Glomerular endothelial cell (primary cell): ENCODE results near the gene DKC1. TPM values are rescaled to one million over a fixed set of nuclear protein-coding genes. Genes with fewer than 3 reads are reported as not detected.

Experiments
- DNase-seq: peaks from one replicate; pipeline ENCODE4 v3.0.0-alpha.2; 2011; ENCODE audit warnings: low read depth, low spot score; ENCODE audit errors: extremely low read depth
- total RNA-seq: library from RNA; depleted of rRNA; stranded (reverse); fragments of >200 nt; gene quantifications from 2 replicates; pipeline ENCODE4 v1.2.3, GENCODE V29; 2015

DKC1 gene
- total RNA-seq, 1 donor from 2014 or later, result 38.0 TPM

DNA sequence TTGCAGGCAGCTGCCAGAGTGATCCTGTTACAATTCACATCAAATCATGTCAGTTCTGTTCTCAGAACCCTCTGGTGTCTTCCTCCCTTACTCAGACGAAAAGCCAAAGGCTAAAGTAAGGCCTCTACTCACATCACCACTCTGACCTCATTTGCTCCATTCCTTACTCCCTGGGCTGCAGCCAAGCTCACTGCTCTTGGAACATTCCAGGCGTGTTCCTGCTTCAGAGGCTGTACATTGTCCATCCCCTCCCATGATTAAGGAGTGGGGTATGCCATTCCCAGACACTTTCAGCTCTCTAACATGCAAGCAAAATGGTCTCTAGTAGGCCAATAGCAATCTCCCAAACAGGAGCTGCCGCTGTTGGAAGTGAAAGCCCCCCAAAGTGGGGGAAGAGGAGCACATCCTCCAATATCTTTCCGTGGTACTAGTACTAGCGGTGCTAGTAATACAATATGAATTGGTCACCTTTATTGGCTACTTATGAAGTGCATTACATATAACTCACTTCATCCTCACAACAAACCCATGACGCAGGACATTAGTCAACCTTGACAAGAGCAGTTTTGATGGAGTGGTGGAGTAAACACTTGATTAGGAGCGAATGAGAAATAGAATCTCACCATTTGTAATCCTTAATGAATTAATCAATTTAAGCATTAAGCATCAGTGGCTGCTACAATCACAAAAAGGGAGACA, 26.8 kb upstream of the DKC1 start:
- no peak for DNase-seq

DNA sequence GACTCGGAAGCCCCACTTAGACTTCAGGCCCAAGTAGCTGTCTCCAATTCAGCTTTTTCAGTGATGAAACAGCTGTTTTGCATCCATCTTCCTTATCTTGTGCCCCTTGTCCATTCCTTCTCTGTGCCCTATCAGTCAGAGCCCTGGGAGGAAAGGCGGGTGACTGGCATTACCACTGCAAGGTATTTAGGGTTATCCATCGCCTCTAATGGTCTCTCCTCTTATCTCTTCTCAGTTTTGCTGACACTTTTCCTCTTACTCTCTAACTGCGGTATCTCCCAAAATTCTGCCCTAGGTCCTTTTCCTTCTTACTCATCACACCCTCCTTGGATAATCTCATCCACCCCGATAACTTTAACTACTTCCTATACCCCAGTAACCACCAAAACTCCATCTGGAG, 25.5 kb upstream of the DKC1 start:
- DNase-seq, result no peak

DNA sequence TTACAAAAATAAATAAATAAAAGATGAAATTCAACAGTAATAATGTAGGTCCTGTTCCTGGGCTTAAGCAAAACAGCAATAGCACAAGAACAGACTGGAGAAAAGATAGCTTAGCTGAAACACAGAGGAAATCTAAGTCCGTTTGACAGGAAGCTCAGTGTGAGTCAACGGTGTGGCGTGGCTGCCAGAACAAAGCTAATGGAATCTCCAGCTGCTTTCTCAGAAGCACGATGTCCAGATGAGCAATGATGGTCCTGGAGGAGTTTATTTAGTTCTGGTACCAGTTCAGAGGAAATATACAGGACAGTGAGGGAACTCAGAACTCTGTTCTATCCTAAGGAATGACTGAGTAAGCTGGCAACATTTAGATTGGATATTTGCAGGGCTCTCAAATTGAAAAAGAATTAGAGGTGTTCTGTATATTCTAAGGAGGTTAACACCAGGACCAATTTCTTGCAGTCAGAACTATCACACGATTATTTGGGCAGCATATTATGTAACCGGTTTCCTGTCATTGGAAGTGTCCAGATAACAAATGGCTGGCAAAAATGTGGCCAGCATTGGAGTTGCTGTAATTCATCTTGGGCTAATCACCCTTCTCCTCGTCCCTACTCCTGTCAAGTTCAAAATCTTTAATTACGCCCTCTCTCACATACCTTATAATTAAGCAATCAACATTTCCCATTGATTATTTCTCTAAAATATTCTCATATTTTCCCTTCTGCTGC, 24.5 kb upstream of the DKC1 start:
- no peak for DNase-seq

DNA sequence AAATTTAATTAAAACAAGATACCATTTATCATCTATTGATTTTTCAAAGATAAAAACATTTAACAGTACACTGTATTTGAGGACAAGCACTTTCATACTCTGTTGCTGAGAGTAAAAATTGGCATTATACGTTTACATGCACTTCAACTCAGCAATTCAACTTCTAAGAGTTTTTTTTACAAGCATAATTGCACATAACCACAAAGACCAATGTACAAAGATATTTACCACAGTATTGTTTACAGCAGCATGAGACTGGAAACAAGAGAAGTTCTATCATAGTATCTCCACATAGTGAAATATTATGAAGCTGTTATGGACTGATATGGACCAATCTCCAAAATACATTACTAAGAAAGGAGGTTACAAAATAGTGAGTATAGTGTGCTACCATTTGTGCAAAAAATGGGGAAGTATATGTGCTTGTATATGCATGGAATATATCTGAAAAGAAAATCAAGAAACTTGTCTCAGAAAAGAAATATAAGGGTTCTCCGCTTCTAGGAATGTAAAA, 22.7 kb upstream of the DKC1 start:
- no peak for DNase-seq

DNA sequence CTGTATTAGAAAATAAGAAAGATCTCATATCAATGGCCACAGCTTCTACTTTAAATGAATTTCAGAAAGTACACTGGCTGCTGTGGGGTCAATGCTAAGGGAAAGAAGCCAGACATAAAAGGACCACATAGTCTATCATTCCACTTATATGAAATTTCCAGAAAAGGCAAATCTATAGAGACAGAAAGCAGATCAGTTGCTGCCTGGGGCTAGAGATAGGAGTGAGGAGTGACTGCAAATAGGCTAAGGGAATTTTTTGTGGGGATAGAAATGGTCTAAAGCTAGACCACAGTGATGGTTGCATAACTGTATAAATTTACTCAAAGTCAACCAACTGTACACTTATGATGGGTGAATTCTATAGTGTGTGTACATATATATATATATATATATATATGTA, 20.1 kb upstream of the DKC1 start:
- no peak for DNase-seq

DNA sequence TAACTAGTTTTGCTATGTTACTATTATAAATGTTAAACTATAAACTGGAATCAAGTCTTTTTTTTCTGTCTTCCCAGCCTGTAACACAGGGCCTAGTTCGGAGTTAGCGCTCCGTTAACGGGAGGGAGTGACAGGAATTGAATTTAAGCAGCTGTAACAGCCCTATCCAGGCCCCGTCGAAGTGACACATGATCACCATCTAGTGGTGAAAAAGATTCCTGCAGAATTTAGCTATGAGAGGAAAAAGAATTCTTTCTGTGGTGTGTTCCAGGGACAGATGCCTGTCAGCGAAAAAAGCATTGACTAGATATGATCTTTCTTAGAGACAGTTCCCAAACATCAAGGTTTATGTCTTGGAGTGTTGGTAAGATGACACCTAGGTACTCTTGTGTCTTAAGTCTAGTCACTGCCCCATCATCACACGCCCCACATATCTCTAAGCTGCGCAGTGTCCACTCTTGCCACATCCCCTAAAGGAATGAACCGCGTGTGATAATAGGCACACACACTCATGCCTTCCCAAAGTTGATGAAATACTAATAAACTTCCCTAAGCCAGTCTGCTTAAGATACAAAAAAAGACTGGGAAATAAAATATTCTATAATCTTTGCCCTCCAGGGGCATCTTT, 13.8 kb upstream of the DKC1 start:
- DNase-seq, result no peak

DNA sequence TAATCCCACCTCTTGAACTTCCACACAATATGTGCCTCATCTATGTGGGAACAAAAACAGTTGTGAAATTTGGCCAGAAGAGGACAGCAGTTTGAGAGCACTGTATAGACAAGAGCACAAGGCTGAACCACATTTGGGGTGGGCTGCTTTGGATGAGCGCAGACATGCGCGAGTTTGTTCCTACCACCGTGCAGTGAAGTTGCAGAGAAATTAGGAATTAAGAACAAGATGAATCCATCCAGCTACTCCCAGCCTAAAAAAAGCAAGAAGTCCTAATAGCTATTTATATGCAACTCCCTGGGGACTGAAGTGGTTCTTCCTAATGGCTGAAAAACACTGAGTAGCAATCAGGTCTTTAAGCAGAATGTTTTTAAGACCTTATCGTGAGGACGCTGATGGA, 12.8 kb upstream of the DKC1 start:
- DNase-seq, result no peak

DNA sequence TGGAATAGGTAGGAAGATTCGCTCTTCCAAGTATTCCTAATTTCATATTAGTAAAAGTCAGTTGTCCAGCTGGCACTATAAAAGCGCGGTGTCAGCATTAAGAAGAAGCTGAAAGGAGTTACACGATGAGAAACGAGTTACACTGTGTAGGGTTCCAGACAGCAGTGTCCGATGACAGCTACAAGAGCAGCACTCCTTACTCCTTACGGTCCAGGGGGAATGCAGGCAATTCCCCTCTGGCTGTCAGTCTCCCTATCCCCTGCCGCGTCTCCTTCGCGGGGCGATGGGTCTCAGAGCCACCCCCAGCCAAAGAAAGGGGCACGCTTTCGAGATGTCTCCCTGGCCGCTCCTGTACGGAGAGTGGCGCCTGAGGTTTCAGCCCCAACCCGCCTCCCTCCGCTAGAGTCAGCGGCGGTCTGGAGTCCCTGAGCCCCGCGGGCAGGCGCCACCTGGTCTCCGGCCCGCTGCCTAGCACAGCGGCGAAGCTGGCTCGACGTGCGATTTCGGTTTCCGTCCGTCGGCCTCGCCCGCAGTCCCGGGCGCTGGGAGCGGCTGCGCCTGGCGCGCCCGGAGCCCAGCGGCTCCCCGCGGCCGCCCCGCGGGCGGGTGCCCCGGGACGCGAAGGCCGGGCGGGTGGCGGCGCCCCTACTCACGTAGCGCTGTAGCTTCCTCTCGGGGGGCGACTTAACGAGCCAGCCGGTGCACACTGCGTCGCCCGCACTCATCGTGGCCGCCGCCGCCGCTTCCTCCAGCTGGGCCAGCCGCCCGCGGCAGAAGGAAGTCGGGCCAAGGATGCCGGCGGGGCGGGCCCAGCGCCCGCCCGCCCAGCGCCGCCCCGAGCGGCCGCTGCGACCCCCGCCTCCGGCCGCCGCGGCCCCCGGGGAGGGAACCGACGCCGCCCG, 12.1 kb upstream of the DKC1 start, which contains the start of gene GAB3:
TSS of gene GAB3 (minus strand) at position 777 of the 902 bp plus-strand sequence. CDS start at position 725, 52 bp downstream.
- no peak for DNase-seq

DNA sequence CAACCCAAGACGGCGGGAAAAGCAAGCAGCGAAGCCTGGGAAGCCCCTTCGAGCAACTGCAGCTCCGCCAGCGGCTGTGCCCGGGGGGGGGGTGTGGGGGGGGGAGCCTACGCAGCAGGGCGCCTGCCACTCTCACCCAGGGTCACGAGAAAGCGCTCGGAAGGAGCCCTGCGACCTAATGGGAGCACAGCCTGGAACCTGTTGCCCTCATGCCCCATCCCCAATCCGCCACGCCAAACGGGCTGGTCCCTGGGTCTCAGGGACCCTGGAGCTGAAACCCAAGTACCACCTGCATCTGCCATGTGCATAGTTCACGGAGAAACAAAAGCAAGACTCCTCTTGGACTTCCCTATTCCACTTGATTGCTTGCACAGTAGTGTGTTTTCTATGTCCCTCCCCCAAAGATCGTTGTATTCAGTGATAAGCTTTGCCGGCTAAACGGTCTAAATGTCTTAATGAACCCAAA, 11.4 kb upstream of the DKC1 start:
- no peak for DNase-seq

DNA sequence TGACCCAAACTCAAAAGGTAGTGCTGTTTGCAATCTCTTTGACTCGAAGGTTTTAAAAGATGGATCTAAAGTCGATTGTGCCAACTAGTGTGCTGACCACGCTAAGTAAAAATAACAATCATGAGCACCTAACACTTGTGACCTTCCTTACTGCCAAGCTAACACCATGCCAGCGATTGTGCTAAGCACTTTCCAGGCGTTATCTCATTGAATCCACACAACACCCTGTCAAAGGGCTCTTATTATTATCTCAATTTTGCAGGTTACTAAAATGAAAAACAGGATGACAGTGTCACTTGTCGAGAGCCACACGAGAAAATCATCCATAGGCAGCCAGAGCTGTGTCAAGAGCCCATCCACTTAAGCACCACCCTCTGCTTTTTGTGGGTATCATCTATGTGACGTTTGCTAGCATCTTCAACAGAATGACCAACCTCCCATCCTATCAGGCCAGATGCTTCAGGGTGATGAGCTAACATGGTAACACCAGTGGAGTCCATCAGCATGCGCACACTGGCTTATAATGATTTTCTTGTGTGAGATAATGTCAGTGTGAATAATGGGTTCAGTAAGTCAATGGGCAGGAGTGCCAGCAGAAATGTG, 10.9 kb upstream of the DKC1 start:
- no peak for DNase-seq

DNA sequence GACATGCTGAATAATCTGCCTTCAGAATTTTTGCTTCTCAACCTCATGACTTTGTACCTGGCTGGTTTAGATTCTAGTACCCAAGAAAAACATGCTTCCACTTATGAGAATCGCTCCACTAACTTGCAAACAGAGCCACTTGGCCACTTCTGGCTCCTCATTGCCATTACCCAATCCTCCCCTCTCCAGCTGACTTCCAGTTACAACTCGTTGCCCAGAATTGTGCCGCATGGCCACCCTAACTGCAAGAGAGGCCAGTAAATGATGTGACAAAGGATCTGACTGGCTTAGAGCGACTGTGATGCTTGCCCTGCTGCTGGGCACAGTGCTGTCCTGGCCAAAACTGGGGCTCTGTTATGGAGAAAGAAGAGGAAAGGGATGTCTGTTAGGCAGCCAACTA, 4.0 kb upstream of the DKC1 start:
- no peak for DNase-seq

DNA sequence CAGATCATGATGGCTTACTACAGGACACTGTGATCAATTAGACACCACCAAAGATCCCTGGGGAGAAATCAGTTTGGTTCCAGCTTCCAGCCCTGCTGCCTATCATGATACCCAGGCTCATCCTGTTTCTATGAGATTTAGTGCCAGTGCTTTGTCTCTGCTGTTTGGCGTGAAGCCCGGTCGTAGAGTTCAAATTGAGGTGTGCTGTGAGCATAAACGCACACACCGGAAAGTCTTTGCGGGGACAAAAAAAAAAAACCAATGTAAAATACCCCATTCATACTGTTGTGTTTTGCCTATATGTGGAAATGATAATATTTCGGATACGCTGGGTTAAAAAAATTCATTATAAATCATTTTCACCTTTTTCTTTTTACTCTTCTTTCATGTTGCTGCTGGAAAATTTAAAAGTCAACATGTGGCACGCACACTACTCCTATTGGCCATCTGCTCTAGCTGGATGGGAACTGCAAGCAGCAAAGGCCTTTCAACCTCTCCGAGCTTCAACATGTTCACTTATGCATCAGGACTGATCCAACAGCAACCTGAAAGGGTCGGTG, 607 bp upstream of the DKC1 start:
- DNase-seq, result no peak

DNA sequence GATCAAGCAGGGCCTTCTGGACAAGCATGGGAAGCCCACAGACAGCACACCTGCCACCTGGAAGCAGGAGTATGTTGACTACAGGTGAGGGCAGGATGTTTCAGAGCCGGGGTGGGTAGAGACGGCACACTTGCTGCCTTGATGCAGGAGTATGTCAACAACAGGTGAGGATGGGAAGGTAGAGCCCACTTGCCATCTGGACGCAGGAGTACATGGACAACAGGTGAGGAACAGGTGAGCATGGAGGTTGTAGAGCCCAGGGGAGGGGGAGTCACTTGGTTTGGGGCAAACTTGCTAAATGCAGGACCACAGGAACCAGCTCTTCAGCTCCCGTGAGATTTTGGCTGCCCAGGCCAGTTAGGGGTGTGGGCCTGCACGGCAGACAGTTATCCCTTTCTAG, 12.0 kb downstream of the DKC1 start:
- DNase-seq, result no peak

DNA sequence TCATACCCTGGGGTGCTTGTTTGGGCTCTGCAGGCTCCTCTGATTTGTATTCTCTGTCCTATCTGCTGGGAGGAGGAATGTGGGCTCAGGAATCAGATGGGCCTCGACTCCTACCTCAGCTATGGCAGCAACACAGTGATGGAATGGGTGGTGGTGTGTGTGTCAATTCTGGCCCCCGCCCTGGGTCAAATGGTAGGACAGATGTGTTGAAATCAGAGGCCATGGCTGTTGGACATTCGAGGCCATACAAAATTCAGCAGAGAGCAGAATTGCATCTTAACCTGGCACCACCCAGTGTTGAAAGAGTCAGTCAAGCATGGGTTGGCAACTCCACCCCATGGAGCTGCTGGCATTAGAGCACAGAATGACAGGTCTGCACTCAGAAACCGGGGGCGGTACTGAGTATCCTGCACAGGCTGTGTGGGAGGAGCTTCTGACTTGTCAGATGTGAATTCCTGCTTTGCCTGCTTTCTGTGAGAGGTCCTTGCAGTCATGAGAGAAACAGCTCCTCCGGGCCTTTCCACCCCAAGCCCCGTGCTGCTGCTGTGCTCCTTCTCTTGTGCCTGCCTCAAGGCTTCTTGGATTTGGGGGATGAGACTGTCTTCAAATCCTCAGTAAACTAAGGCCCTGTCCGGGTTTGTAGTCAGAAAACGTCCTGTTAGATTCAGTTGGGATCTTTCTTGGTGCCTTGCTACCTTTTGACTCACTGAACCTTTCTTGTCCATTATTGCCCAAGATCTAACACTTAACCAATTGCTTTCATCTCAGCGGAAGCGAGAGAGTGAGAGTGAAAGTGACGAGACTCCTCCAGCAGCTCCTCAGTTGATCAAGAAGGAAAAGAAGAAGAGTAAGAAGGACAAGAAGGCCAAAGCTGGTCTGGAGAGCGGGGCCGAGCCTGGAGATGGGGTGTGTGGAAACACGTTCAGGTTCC, 13.0 kb downstream of the DKC1 start:
- DNase-seq, result no peak

DNA sequence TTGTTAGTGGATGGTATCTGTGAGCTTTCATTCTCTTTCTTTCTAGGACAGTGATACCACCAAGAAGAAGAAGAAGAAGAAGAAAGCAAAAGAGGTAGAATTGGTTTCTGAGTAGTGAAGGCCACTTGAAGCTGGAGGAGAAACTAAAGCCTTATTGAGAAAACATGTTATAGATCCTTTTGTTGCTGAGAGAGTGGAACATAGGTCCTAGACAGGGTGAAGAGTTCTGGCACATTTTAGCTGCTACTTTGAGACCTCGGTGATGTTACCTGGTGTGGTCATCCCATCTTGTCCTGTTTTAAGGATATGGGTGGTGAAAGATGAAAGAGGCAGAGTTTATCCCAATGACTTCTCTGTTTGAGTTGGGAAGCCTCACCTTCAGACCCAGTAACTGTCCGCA, 14.1 kb downstream of the DKC1 start:
- DNase-seq, result no peak

DNA sequence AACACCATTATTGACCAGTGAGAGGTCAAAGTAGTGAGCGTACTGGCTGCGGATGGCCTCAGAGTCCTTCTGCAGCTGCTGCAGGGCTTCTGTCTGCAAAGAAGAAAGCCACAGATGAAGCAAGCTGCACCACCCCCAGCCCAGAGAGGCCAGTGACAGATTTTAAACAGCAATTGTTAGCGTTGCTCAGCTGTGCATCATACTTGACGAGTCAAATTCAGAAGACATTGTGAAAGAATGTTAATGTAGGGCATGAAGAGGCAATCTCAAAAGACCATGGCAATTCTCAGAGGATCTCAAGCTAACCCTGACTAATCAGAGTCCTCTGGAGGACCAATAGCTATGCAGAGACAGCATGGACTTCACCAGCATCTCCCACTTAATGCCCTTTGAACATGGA, 16.6 kb downstream of the DKC1 start:
- no peak for DNase-seq

DNA sequence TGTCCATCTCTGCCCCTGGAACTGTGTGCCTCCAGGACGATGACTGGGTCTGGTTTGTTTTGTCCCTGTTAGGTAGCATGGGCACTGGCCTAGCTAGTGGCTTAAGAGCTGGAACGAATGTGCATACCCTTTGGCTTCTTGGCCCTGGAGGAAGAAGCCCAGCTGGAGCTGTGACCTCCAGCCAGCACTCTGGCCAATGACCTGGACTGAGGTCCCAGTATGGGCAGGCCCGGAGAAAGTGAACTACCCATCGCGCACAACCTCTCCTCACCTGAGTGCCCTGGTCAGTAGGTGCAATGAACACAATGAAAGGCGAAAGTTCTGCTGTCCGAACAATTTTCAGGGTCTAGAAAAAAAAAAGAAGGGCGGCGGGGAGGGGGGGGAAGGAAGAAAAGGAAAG, 18.3 kb downstream of the DKC1 start:
- no peak for DNase-seq

DNA sequence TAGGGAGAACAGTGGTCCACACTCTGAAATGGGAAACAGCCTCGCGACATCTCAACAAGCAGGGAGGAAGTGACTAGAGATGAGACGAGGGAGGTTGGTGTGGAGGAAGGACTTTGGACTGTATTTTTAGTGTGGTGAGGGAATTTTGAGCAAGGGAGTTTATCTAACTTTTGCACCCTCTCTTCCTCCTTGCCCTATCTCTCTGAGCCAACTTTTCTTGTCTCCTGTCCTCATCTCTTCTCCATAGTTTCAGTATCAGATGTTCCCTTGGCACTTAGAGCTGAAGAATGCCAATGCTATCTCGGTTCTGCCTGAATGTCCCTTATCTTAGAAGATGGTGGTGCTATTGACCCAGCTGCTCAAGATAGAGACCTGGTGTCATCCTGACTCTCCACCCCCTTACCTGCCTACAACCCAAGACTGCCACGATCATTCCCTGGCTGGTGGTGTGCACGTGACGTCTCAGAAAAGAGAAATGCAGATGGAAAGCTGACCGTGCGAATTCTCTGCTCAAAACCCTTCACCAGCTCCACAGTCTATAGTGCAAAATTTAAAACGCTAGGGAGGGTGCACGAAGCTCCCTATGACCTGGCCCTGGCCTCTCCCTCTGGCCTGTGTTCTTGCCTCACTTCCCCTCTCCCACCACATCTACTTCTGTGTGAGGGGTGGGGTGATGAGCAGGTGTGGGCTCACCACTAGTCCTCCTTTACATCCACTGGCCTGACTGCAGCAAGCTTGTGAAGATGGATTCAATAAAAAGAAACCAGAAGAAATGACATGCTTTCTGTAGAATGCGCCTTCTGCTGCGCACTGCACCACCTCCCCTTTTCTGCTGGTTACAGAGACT, 21.7 kb downstream of the DKC1 start:
- DNase-seq, result no peak
